ENCODE measurements around the gene C2CD2. TPM values are rescaled to one million over a fixed set of nuclear protein-coding genes. Genes with fewer than 3 reads are reported as not detected.

The C2CD2 gene
- total and polyA plus RNA-seq, 2 of the 8 experiments (the other 6 are each of a cell fraction or from before 2014, with no cell fraction given), result 10.4 to 13.0 TPM

DNA sequence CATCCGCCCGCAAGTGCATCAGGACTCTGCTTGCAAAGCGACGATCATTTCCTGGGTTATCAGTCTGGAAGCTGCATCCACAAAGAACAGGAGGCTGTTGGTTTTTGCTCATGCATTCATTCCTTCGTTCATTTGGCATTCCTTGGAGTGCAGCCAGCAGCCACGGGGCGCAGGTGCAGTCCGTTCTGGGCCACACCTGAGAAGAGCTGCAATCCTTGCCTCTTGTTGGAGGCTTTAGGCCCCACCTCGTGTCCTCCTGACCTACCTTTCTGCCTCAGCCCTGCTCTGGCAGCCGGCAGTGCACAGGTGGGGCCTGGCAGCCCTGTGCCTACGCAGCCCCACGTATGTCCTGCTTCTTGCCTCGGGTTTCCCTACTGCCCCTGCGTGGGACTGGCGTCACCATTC is 19.6 kb upstream of the C2CD2 start:
- peak in 1 of 2 experiments; percentile 43 for DNase-seq (ENCODE audit: low read depth in 1 of 2, low spot score in 2 of 2)
- TF ChIP-seq POU5F1 (IDR thresholded peaks at IDR 0.05; ENCODE audit: low read depth, low read length), result no peak
- no peak for TF ChIP-seq CBX5 (IDR thresholded peaks at IDR 0.05; ENCODE audit: low read depth, low read length)
- no peak for TF ChIP-seq HDAC6 (IDR thresholded peaks at IDR 0.05; ENCODE audit: low read depth, low read length)

More for the DNA sequence above, 19.6 kb upstream of the C2CD2 start:
- Histone ChIP-seq H4K5ac (ENCODE audit: insufficient read length, low read depth, low read length) (no peak overlapping the region), H3K27me3 (replicated peaks in 1 of 4; ENCODE audit: control insufficient read depth in 3 of 4, extremely low read depth in 1 of 4, insufficient read depth in 3 of 4, low read length in 3 of 4) (no peaks in the 10 kb centered on the region), H2AFZ (ENCODE audit: low read length) (no peak overlapping the region), H3K79me1 (ENCODE audit: low read depth, low read length) (no peaks in the 10 kb centered on the region), H2BK20ac (ENCODE audit: low read length) (no peak overlapping the region), H3K79me2 (ENCODE audit: control insufficient read depth in 1 of 2, insufficient read depth in 2 of 2, low read length in 2 of 2) (no peaks in the 10 kb centered on the region), H3K14ac (ENCODE audit: insufficient read length) (no peak overlapping the region), H3K4me3 (ENCODE audit: extremely low read depth in 1 of 4, insufficient read depth in 2 of 4, low read depth in 3 of 4, low read length in 4 of 4) (no peak overlapping the region), H3K18ac (ENCODE audit: extremely low read depth, low read length) (no peak overlapping the region), H3K23me2 (ENCODE audit: low read depth, low read length) (no peaks in the 10 kb centered on the region), H3K23ac (ENCODE audit: insufficient read length) (no peak overlapping the region), H3K4ac (replicated peaks; ENCODE audit: insufficient read length, low read depth, low read length) (no peak overlapping the region), H3K4me2 (ENCODE audit: insufficient read depth in 1 of 2, low read depth in 2 of 2, low read length in 2 of 2) (no peak overlapping the region), H4K20me1 (replicated peaks in 1 of 2; ENCODE audit: control insufficient read depth in 1 of 2, insufficient read depth in 2 of 2, low read length in 2 of 2) (no peaks in the 10 kb centered on the region), H3K9ac (replicated peaks in 1 of 4; ENCODE audit: extremely low read depth in 1 of 4, low read depth in 3 of 4, low read length in 3 of 4) (no peak overlapping the region), H4K91ac (replicated peaks; ENCODE audit: insufficient read length, low read length) (no peak overlapping the region), H3K36me3 (ENCODE audit: control insufficient read depth in 2 of 4, insufficient read depth in 4 of 4, low read length in 3 of 4) (no peaks in the 10 kb centered on the region), H2AK5ac (ENCODE audit: low read depth, low read length) (no peak overlapping the region), H3K56ac (replicated peaks; ENCODE audit: insufficient read length, low read depth, low read length) (no peak overlapping the region), H3K27ac (ENCODE audit: low read depth, low read length) (no peak overlapping the region), H2BK120ac (replicated peaks; ENCODE audit: low read depth, low read length) (no peak overlapping the region), H3K9me3 (ENCODE audit: insufficient read depth in 2 of 2, low read depth in 1 of 2, low read length in 1 of 2) (no peaks in the 10 kb centered on the region), H2BK5ac (ENCODE audit: low read depth, low read length) (no peak overlapping the region), H2BK12ac (ENCODE audit: low read depth, low read length) (no peak overlapping the region), H2BK15ac (ENCODE audit: low read length) (no peak overlapping the region), H3K4me1 (replicated peaks in 1 of 4; ENCODE audit: control insufficient read depth in 3 of 4, insufficient read depth in 4 of 4, low read length in 3 of 4) (no peaks in the 10 kb centered on the region; a peak in 3 of 7 replicates), H4K8ac (ENCODE audit: extremely low read depth, insufficient read depth, low read length) (no peak overlapping the region)
- no peak for FAIRE-seq
- 97% methylated on average over 15 of the region's 15 CpGs; no CpG with 5 or more reads in 1 of the 2 experiments for WGBS, 2 experiments (ENCODE audit: extremely low coverage in 1 of 2, insufficient coverage in 1 of 2, insufficient read length in 1 of 2, insufficient replicate concordance in 2 of 2, low coverage in 1 of 2, low lambda C conversion rate in 2 of 2, missing lambda C conversion rate in 1 of 2)
- CTCF ChIA-PET (ENCODE audit: partially characterized antibody), result interaction anchor here (0.7 to 1.4 kb wide), 7 partner anchors 8 to 161 kb away, joined by 3 to 4 read pairs (median 3); no protein-coding TSS in a partner anchor
- POLR2A ChIA-PET (ENCODE audit: partially characterized antibody), result interaction anchor here (1.5 kb wide), 1 partner anchor 18 kb away, joined by 3 read pairs; no protein-coding TSS in a partner anchor
